Right forelimb (tissue), 1 donor: ENCODE results near the gene RBL1.
"Not testable (repeated sequence)": the region's sequence is repeated elsewhere in the genome, so short reads cannot be mapped to it uniquely, and the experiment has no call there.

ENCODE experiments used
- DNase-seq: peaks from one replicate; pipeline ENCODE4 v3.0.0-alpha.2; 2018

The RBL1 gene

GRCh38 chr20:37075932-37076685 is 19.7 kb downstream of the RBL1 start:
- no peak for DNase-seq

- no peak for DNase-seq
These were observed 23.3 kb downstream of the RBL1 start for GRCh38 chr20:37072293-37073196.

- no peak for DNase-seq
These were observed 24.3 kb downstream of the RBL1 start for GRCh38 chr20:37071481-37071911.

- not testable (repeated sequence) for DNase-seq
These were observed 26.2 kb downstream of the RBL1 start for GRCh38 chr20:37069563-37069962.

- no peak for DNase-seq
These were observed 29.6 kb downstream of the RBL1 start for GRCh38 chr20:37066168-37066567.

GRCh38 chr20:37055276-37055675 is 40.5 kb downstream of the RBL1 start:
- DNase-seq: no peak

- no peak for DNase-seq
These were observed 42.4 kb downstream of the RBL1 start for GRCh38 chr20:37053230-37053950.

GRCh38 chr20:37042986-37043972 is 52.5 kb downstream of the RBL1 start:
- no peak for DNase-seq

- DNase-seq: not testable (repeated sequence)
These were observed 56.4 kb downstream of the RBL1 start for GRCh38 chr20:37039366-37039765.

GRCh38 chr20:37032077-37032476 is 63.7 kb downstream of the RBL1 start:
- DNase-seq: no peak

GRCh38 chr20:37020636-37021035 is 75.2 kb downstream of the RBL1 start:
- no peak for DNase-seq

- not testable (repeated sequence) for DNase-seq
These were observed 83.2 kb downstream of the RBL1 start for GRCh38 chr20:37012631-37013030.

GRCh38 chr20:37011858-37012257 is 83.9 kb downstream of the RBL1 start:
- DNase-seq: not testable (repeated sequence)

- no peak for DNase-seq
These were observed 84.7 kb downstream of the RBL1 start for GRCh38 chr20:37011147-37011546.

- DNase-seq: no peak
These were observed 87.7 kb downstream of the RBL1 start for GRCh38 chr20:37007898-37008649.

GRCh38 chr20:37005062-37005942 is 90.5 kb downstream of the RBL1 start:
- not testable (repeated sequence) for DNase-seq

- not testable (repeated sequence) for DNase-seq
These were observed 94.2 kb downstream of the RBL1 start for GRCh38 chr20:37001634-37002033.

- not testable (repeated sequence) for DNase-seq
These were observed 95.6 kb downstream of the RBL1 start for GRCh38 chr20:37000171-37000570.

GRCh38 chr20:36998652-36999051 is 97.1 kb downstream of the RBL1 start:
- DNase-seq: no peak

- no peak for DNase-seq
These were observed 98.7 kb downstream of the RBL1 start for GRCh38 chr20:36997121-36997520.
